Left lobe of liver (tissue), 2 donors: ENCODE results near the gene EDC4. TPM values are rescaled to one million over a fixed set of nuclear protein-coding genes. Genes with fewer than 3 reads are reported as not detected.
"Not testable (repeated sequence)": the region's sequence is repeated elsewhere in the genome, so short reads cannot be mapped to it uniquely, and the experiment has no call there.

Experiments used
- ATAC-seq: fragments of 200-7000 bp; cut with Tn5 transposase; one replicate; pipeline ENCODE4 v1.9.1; 2020; ENCODE audit warnings: mild to moderate bottlenecking, moderate library complexity
- DNase-seq: peaks from one replicate; pipeline ENCODE4 v3.0.0-alpha.2; 2020; ENCODE audit warnings: low spot score
- total RNA-seq: library from RNA; stranded (reverse); gene quantifications from one replicate; pipeline ENCODE4 v1.2.1, GENCODE V29; 2021
- donor health status: DM: no; HTN: no; CAD: no; lungs with moderate emphysema.
- donor health status: DM: no; HTN: yes; CAD: no.

EDC4 gene
- total RNA-seq, 1 donor from 2014 or later: 22.1 TPM

GRCh38 chr16:67846320-67847063 is 26.4 kb upstream of the EDC4 start, which contains the start of gene NUTF2:
Gene NUTF2 (plus strand): TSS chr16:67846933. CDS start chr16:67865131, 18,198 bp downstream.
- DNase-seq: peak; percentile 97
- ATAC-seq: peak; percentile 83

GRCh38 chr16:67847064-67847861 is 25.6 kb upstream of the EDC4 start, which contains the start of gene CENPT:
Gene CENPT (minus strand): TSS chr16:67847693. CDS start chr16:67833859, 13,834 bp downstream.
- peak; percentile 67 for ATAC-seq

GRCh38 chr16:67848118-67848517 is 24.7 kb upstream of the EDC4 start:
- ATAC-seq (no peak), DNase-seq (no peak)

More at GRCh38 chr16:67847064-67847861, 25.6 kb upstream of the EDC4 start, which contains the start of gene CENPT:
- no peak for DNase-seq

GRCh38 chr16:67853670-67854069 is 19.2 kb upstream of the EDC4 start:
- no peak for ATAC-seq
- no peak for DNase-seq

- DNase-seq: no peak
- no peak for ATAC-seq
These were observed 17.1 kb upstream of the EDC4 start for GRCh38 chr16:67855789-67856188.

- no peak for DNase-seq
- ATAC-seq: no peak
These were observed 15.8 kb upstream of the EDC4 start for GRCh38 chr16:67856927-67857546.

- peak; percentile 90 for DNase-seq
- ATAC-seq: peak; percentile 95
These were observed 15.2 kb upstream of the EDC4 start for GRCh38 chr16:67857547-67858233.

GRCh38 chr16:67858500-67858899 is 14.4 kb upstream of the EDC4 start:
- no peak for DNase-seq
- ATAC-seq: no peak

GRCh38 chr16:67860589-67861398 is 12.1 kb upstream of the EDC4 start:
- DNase-seq (no peak), ATAC-seq (no peak)

- DNase-seq (no peak), ATAC-seq (no peak)
These were observed 11.0 kb upstream of the EDC4 start for GRCh38 chr16:67861877-67862276.

GRCh38 chr16:67862623-67863583 is 9.9 kb upstream of the EDC4 start:
- ATAC-seq: no peak
- no peak for DNase-seq

GRCh38 chr16:67864044-67864443 is 8.8 kb upstream of the EDC4 start:
- DNase-seq, ATAC-seq: not testable (repeated sequence)

GRCh38 chr16:67864594-67864993 is 8.3 kb upstream of the EDC4 start:
- no peak for DNase-seq
- ATAC-seq: no peak

- peak; percentile 89 for ATAC-seq
These were observed 7.5 kb upstream of the EDC4 start for GRCh38 chr16:67865318-67865717.

GRCh38 chr16:67868290-67868689 is 4.6 kb upstream of the EDC4 start:
- no peak for DNase-seq

More at GRCh38 chr16:67865318-67865717, 7.5 kb upstream of the EDC4 start:
- no peak for DNase-seq

GRCh38 chr16:67869653-67870052 is 3.2 kb upstream of the EDC4 start:
- DNase-seq (no peak), ATAC-seq (peak; percentile 17)

More at GRCh38 chr16:67868290-67868689, 4.6 kb upstream of the EDC4 start:
- no peak for ATAC-seq

- ATAC-seq: no peak
These were observed 1.6 kb upstream of the EDC4 start for GRCh38 chr16:67871256-67871655.

GRCh38 chr16:67872131-67872630 is 671 bp upstream of the EDC4 start:
- DNase-seq: no peak
- ATAC-seq: no peak

More at GRCh38 chr16:67871256-67871655, 1.6 kb upstream of the EDC4 start:
- DNase-seq: no peak
